Calu3 (cell line): Measurements from ENCODE around the gene FAM81A. TPM values are rescaled to one million over a fixed set of nuclear protein-coding genes. Genes with fewer than 3 reads are reported as not detected.

Experiments used
- BruUV-seq: library from RNA; stranded (reverse); fragments of 400-500 nt; replicated peaks from 2 replicates; lab custom pipeline; 2021; lab: Mats Ljungman, UMichigan
- CTCF ChIA-PET: fragments of 300-600 bp; sonication (Branson Sonifier 250); formaldehyde crosslinking; loops from one replicate; lab custom pipeline; 2022; ENCODE audit warnings: antibody characterized with exemption; lab: Charles Lee
- DNase-seq: peaks from one replicate; pipeline ENCODE4 v3.0.0; 2022
- H3K27ac Mint-ChIP-seq: one replicate; pipeline ENCODE4 v1.8.0; 2022; ENCODE audit warnings: mixed read lengths; ENCODE audit not compliant: unreplicated experiment
- H3K27me3 Mint-ChIP-seq: one replicate; pipeline ENCODE4 v1.8.0; 2022; ENCODE audit warnings: mixed read lengths; ENCODE audit not compliant: unreplicated experiment
- H3K36me3 Mint-ChIP-seq: one replicate; pipeline ENCODE4 v1.8.0; 2022; ENCODE audit warnings: mild to moderate bottlenecking, moderate library complexity, mixed read lengths; ENCODE audit not compliant: insufficient read depth, unreplicated experiment
- H3K4me1 Mint-ChIP-seq: one replicate; pipeline ENCODE4 v1.8.0; 2022; ENCODE audit warnings: mild to moderate bottlenecking, low read depth, mixed read lengths; ENCODE audit not compliant: unreplicated experiment
- H3K4me3 Mint-ChIP-seq: one replicate; pipeline ENCODE4 v1.8.0; 2022; ENCODE audit warnings: mild to moderate bottlenecking, low read depth, moderate library complexity, mixed read lengths; ENCODE audit not compliant: unreplicated experiment
- H3K9me3 Mint-ChIP-seq: one replicate; pipeline ENCODE4 v1.8.0; 2022; ENCODE audit warnings: low read depth, mixed read lengths; ENCODE audit not compliant: unreplicated experiment
- CTCF ChIP-seq: fragments of 200-600 bp; IDR thresholded peaks from one replicate; pipeline ENCODE4 v1.8.0; 2022; ENCODE audit warnings: antibody characterized with exemption; ENCODE audit not compliant: unreplicated experiment
- intact Hi-C: fragments of 100-400 bp; cut with micrococcal nuclease; formaldehyde crosslinking; loops from one replicate; pipeline ENCODE4 v1.10.0; 2022; ENCODE audit not compliant: unreplicated experiment
- total RNA-seq: library from RNA; stranded (reverse); gene quantifications from 2 replicates; pipeline ENCODE4 v1.2.3, GENCODE V29; 2022

The FAM81A gene
- total RNA-seq, 1 experiment from 2014 or later, result 16.0 TPM

GRCh38 chr15:59491062-59491461, 53.1 kb downstream of the FAM81A start:
- TF ChIP-seq CTCF, result no peak
- Mint-ChIP-seq H3K27me3 (no peaks in the 10 kb centered on the region), H3K27ac (no peak overlapping the region), H3K36me3 (no peaks in the 10 kb centered on the region), H3K4me3 (no peak overlapping the region), H3K9me3 (peaks cover 2% of the 10 kb centered on the region), H3K4me1 (peaks cover 11% of the 10 kb centered on the region)
- BruUV-seq, result no TSS peak
- DNase-seq, result no peak
- CTCF ChIA-PET, result interaction anchor here (1.2 kb wide), 1 partner anchor 114 kb away, joined by 3 read pairs; no protein-coding TSS in a partner anchor
- intact Hi-C loops, result loop anchor here (5.0 kb wide), 2 partner anchors 79 to 314 kb away; no protein-coding TSS in a partner anchor

- BruUV-seq, result no TSS peak
- H3K9me3 Mint-ChIP-seq, result no peaks in the 10 kb centered on the region
- CTCF ChIA-PET, result interaction anchor here (0.6 to 2.1 kb wide), 8 partner anchors 36 to 322 kb away, joined by 3 to 8 read pairs (median 4); no protein-coding TSS in a partner anchor
- H3K4me1 Mint-ChIP-seq, result peaks cover 11% of the 10 kb centered on the region
- intact Hi-C loops, result loop anchor here (1.0 to 5.0 kb wide), 4 partner anchors 80 to 315 kb away; no protein-coding TSS in a partner anchor
- peak; percentile 70 for DNase-seq
- peaks cover 5% of the 10 kb centered on the region for H3K36me3 Mint-ChIP-seq
- peak; percentile 79 for TF ChIP-seq CTCF
- H3K4me3 Mint-ChIP-seq, result no peak overlapping the region
- H3K27me3 Mint-ChIP-seq, result no peaks in the 10 kb centered on the region
- H3K27ac Mint-ChIP-seq, result no peak overlapping the region
Measured at GRCh38 chr15:59492389-59493377, 54.7 kb downstream of the FAM81A start.

GRCh38 chr15:59501597-59501996, 63.6 kb downstream of the FAM81A start:
- Mint-ChIP-seq H3K4me3 (no peak overlapping the region), H3K36me3 (peaks cover 5% of the 10 kb centered on the region), H3K27ac (no peak overlapping the region), H3K4me1 (no peaks in the 10 kb centered on the region), H3K27me3 (no peaks in the 10 kb centered on the region), H3K9me3 (no peaks in the 10 kb centered on the region)
- peak; percentile 76 for DNase-seq
- CTCF ChIA-PET, result interaction anchor here (0.5 to 2.1 kb wide), 6 partner anchors 11 to 510 kb away, joined by 3 to 7 read pairs (median 5); no protein-coding TSS in a partner anchor
- intact Hi-C loops, result loop anchor here (1.0 to 5.0 kb wide), 3 partner anchors 395 to 1274 kb away; no protein-coding TSS in a partner anchor
- no TSS peak for BruUV-seq
- peak; percentile 84 for TF ChIP-seq CTCF

- no peak for TF ChIP-seq CTCF
- CTCF ChIA-PET, result interaction anchor here (0.6 to 1.5 kb wide), 2 partner anchors 9 to 14 kb away, joined by 3 to 6 read pairs; no protein-coding TSS in a partner anchor
- H3K4me3 Mint-ChIP-seq, result no peak overlapping the region
- no peak for DNase-seq
- H3K36me3 Mint-ChIP-seq, result no peaks in the 10 kb centered on the region
- H3K27ac Mint-ChIP-seq, result no peak overlapping the region
- intact Hi-C loops, result no loop called here
- BruUV-seq, result no TSS peak
- H3K4me1 Mint-ChIP-seq, result no peaks in the 10 kb centered on the region
- no peaks in the 10 kb centered on the region for H3K9me3 Mint-ChIP-seq
- no peaks in the 10 kb centered on the region for H3K27me3 Mint-ChIP-seq
Measured at GRCh38 chr15:59515190-59515589, 77.2 kb downstream of the FAM81A start.
